GM23248 (cell line): ENCODE measurements around the gene SPTAN1.

Experiments
- EZH2 ChIP-seq: fragments of 200-600 bp; sonication (generic); IDR thresholded peaks from 2 replicates; pipeline ENCODE4 v1.6.1; 2018; ENCODE audit warnings: antibody characterized with exemption, mild to moderate bottlenecking; ENCODE audit not compliant: insufficient read depth, poor library complexity, severe bottlenecking
- EZH2phosphoT487 ChIP-seq: fragments of 200-600 bp; sonication (generic); IDR thresholded peaks from 2 replicates; pipeline ENCODE4 v1.6.1; 2018; ENCODE audit warnings: antibody characterized with exemption, moderate library complexity, mild to moderate bottlenecking, low read depth; ENCODE audit not compliant: insufficient read depth

- TF ChIP-seq EZH2 (no peak), EZH2phosphoT487 (no peak)
These were observed 99.4 kb downstream of the SPTAN1 start for GRCh38 chr9:128651798-128652197.
